ENCODE results near the gene CHST13.

Gene CHST13

GRCh38 chr3:126494970-126495230, 29.1 kb upstream of the CHST13 start:
- TF ChIP-seq CEBPB (IDR thresholded peaks at IDR 0.05) (no peak), EP300 (IDR thresholded peaks at IDR 0.05; ENCODE audit: borderline replicate concordance) (no peak), TAF1 (IDR thresholded peaks at IDR 0.05; ENCODE audit: low read depth) (no peak)

- no peak for TF ChIP-seq NFIC (IDR thresholded peaks at IDR 0.05)
- no peak for TF ChIP-seq CREB1 (IDR thresholded peaks at IDR 0.05; ENCODE audit: low read depth)
- no peak for TF ChIP-seq TAF1 (IDR thresholded peaks at IDR 0.05; ENCODE audit: low read depth)
- no peak for TF ChIP-seq REST (IDR thresholded peaks at IDR 0.05; ENCODE audit: low read depth)
- no peak for TF ChIP-seq TCF12 (IDR thresholded peaks at IDR 0.05; ENCODE audit: low read depth)
- TF ChIP-seq USF1 (IDR thresholded peaks at IDR 0.05) = no peak
- TF ChIP-seq EGR1 (IDR thresholded peaks at IDR 0.05) = no peak
- TF ChIP-seq TEAD4 (IDR thresholded peaks at IDR 0.05) = no peak
These were observed 28.2 kb upstream of the CHST13 start for GRCh38 chr3:126495786-126496185.

GRCh38 chr3:126496894-126497850, 26.8 kb upstream of the CHST13 start:
- TF ChIP-seq EGR1 (IDR thresholded peaks at IDR 0.05) (no peak), YY1 (IDR thresholded peaks at IDR 0.05; ENCODE audit: low read depth) (no peak), NFIC (IDR thresholded peaks at IDR 0.05) (no peak), TCF12 (IDR thresholded peaks at IDR 0.05; ENCODE audit: low read depth) (no peak), EP300 (IDR thresholded peaks at IDR 0.05; ENCODE audit: borderline replicate concordance) (no peak), CREB1 (IDR thresholded peaks at IDR 0.05; ENCODE audit: low read depth) (no peak), ZBTB7A (IDR thresholded peaks at IDR 0.05; ENCODE audit: low read depth) (no peak), CEBPB (IDR thresholded peaks at IDR 0.05) (no peak), RAD21 (IDR thresholded peaks at IDR 0.05; ENCODE audit: low read depth) (no peak), TAF1 (IDR thresholded peaks at IDR 0.05; ENCODE audit: low read depth) (no peak), FOXM1 (IDR thresholded peaks at IDR 0.05; ENCODE audit: borderline replicate concordance, low read depth) (no peak), USF1 (IDR thresholded peaks at IDR 0.05) (no peak), MAX (IDR thresholded peaks at IDR 0.05) (no peak)

- TF ChIP-seq YY1 (IDR thresholded peaks at IDR 0.05; ENCODE audit: low read depth) (no peak), ZBTB7A (IDR thresholded peaks at IDR 0.05; ENCODE audit: low read depth) (no peak), FOXM1 (IDR thresholded peaks at IDR 0.05; ENCODE audit: borderline replicate concordance, low read depth) (no peak), CREB1 (IDR thresholded peaks at IDR 0.05; ENCODE audit: low read depth) (no peak), REST (IDR thresholded peaks at IDR 0.05; ENCODE audit: low read depth) (no peak), NFIC (IDR thresholded peaks at IDR 0.05) (no peak), EP300 (IDR thresholded peaks at IDR 0.05; ENCODE audit: borderline replicate concordance) (no peak), EGR1 (IDR thresholded peaks at IDR 0.05) (no peak), TAF1 (IDR thresholded peaks at IDR 0.05; ENCODE audit: low read depth) (no peak)
These were observed 26.0 kb upstream of the CHST13 start for GRCh38 chr3:126497956-126498355.

- TF ChIP-seq USF1 (IDR thresholded peaks at IDR 0.05) (no peak), ZBTB7A (IDR thresholded peaks at IDR 0.05; ENCODE audit: low read depth) (no peak), CREB1 (IDR thresholded peaks at IDR 0.05; ENCODE audit: low read depth) (no peak), REST (IDR thresholded peaks at IDR 0.05; ENCODE audit: low read depth) (no peak)
These were observed 25.5 kb upstream of the CHST13 start for GRCh38 chr3:126498461-126498860.

Measured in Ishikawa (cell line).